ENCODE results near the gene CREB3.

Gene CREB3

DNA sequence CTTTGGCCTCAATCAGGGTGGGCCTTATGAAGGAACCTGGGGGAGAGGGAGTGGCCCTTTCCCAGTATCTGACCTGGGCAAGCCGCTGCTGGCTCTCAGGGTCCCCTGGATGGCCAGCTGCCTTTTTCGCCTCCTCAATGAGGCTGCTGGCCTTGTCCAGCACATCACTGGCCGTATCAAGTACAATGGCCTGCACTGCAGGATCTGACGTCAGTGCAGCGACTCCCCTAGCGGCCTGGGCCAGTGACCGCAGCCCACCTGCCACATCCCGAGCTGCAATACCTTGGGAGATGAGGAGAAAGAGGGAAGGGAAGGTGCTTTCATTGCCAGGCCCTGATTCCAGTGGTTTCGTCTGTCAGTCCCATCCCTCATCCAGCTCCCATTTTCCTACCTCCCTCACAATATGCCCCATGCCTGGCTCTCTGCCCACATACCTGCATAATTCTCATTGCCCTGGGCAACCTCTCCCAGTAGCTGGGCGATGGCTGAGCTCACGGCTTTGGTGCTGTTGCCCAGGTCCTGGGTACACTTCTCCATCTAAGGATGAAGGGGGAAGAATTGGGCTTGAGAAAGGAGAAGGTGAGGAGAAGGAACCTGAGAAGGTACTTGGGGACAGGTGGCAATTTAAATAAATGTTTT is 19.6 kb upstream of the CREB3 start:
- peak overlapping the region; percentile 70 for H3K27ac Mint-ChIP-seq
- H3K27me3 Mint-ChIP-seq = no peaks in the 10 kb centered on the region
- ATAC-seq = no peak
- H3K36me3 Mint-ChIP-seq = peaks cover 88% of the 10 kb centered on the region
- no peaks in the 10 kb centered on the region for H3K9me3 Mint-ChIP-seq
- H3K4me1 Mint-ChIP-seq = peaks cover 10% of the 10 kb centered on the region
- H3K4me3 Mint-ChIP-seq = no peak overlapping the region

DNA sequence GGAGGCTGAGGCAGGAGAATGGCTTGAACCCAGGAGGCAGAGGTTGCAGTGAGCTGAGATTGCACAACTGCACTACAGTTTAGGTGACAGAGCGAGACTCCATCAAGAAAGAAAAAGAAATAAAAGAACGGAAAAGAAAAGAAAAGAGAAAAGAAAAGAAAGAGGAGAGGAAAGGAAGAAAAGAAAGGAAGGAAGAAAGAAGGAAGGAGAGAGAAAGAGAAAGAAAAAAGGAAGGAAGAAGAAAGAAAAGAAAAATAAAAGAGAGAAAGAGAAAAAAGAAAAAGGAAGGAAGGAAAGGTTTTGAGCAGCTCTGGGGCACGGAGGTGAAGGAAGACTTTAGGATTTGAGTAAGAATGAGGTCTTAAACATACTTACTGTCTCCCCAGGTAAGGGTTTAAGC is 18.9 kb upstream of the CREB3 start:
- Mint-ChIP-seq H3K27me3 (no peaks in the 10 kb centered on the region), H3K4me3 (no peak overlapping the region), H3K4me1 (peaks cover 17% of the 10 kb centered on the region), H3K36me3 (peaks cover 88% of the 10 kb centered on the region), H3K27ac (peak overlapping the region; percentile 70), H3K9me3 (no peaks in the 10 kb centered on the region)
- ATAC-seq = no peak

DNA sequence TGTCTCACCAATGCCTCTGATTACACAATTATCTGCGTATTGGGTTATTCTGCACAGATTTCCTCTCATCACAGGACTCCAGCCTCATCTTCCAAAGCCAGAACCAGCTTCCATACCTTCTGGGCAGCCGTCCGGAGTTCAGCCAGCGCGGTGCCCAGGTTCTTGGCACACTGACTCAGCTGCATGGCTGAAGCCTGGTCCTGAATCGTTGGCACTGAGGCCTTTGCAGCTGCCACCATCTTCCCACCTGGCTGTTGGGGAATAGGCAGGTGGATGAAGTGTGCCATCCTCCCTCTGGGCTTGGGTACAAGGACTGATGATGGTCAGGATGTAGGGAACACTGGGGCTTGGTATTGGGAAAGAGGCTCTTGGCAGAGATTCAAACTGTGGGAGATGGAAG is 18.3 kb upstream of the CREB3 start:
- no peaks in the 10 kb centered on the region for H3K9me3 Mint-ChIP-seq
- H3K27ac Mint-ChIP-seq = no peak overlapping the region
- ATAC-seq = no peak
- H3K36me3 Mint-ChIP-seq = peaks cover 82% of the 10 kb centered on the region
- H3K4me1 Mint-ChIP-seq = peaks cover 23% of the 10 kb centered on the region
- no peak overlapping the region for H3K4me3 Mint-ChIP-seq
- H3K27me3 Mint-ChIP-seq = no peaks in the 10 kb centered on the region

DNA sequence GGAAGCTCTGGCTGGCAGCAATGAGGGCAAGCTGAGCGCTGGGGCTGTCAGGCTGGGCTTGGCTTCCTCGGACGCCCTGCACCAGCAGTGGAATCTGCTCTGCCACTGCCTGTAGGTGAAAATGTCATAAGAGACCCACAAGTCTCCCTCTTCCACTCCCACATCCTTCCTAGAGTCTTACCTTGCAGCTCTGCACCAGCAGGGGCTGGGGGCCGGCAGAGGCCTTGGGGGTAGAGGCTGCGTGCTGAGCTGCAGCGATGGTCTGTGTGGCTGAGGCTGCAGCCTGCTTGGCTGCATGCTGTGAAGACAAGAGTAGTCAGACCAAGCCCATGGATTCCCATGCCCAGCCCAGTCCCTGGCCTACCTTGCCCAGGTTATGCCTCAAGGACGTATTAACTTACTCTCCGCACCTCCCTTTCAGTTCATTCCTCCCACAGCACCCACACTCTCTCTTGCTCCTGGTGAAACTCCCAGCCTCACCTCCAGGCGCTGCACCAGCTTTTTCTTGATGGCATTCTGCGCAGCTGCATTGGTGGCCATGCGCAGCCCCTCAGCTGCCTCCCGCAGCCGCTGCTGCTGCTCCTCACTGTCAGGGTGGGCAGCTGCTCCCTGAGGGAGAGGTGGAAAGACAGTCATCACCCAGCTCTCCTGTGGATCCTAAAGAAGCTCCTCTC is 17.8 kb upstream of the CREB3 start:
- Mint-ChIP-seq H3K27me3 (no peaks in the 10 kb centered on the region), H3K36me3 (peaks cover 84% of the 10 kb centered on the region), H3K9me3 (no peaks in the 10 kb centered on the region), H3K27ac (peak overlapping the region; percentile 42), H3K4me1 (peaks cover 29% of the 10 kb centered on the region), H3K4me3 (no peak overlapping the region)
- ATAC-seq = no peak

DNA sequence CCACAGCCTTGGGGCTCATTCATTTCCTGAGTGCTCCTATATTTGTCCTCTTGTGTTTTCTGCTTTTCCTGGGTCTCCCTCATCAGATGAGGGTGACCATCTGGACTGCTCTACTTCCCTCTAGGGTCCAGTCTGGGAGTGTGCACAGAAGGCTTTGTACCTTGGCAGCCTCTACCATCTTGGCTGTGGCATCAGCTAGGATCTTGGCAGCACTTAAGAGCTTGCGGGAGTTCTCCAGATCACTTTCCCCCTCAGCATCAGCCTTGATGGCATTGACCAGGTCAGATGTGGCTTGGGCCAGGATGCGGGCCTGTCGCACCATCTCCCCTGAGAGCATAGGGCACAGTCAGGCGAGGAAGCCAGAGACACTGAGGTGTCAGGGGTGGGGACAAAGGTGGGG is 16.2 kb upstream of the CREB3 start:
- H3K36me3 Mint-ChIP-seq = peaks cover 86% of the 10 kb centered on the region
- peaks cover 35% of the 10 kb centered on the region for H3K4me1 Mint-ChIP-seq
- peak overlapping the region; percentile 85 for H3K27ac Mint-ChIP-seq
- no peaks in the 10 kb centered on the region for H3K27me3 Mint-ChIP-seq
- H3K9me3 Mint-ChIP-seq = no peaks in the 10 kb centered on the region
- no peak overlapping the region for H3K4me3 Mint-ChIP-seq
- ATAC-seq = no peak

- H3K9me3 Mint-ChIP-seq = no peaks in the 10 kb centered on the region
- no peak for ATAC-seq
Measured at GRCh38 chr9:35717132-35717870, 15.2 kb upstream of the CREB3 start.

DNA sequence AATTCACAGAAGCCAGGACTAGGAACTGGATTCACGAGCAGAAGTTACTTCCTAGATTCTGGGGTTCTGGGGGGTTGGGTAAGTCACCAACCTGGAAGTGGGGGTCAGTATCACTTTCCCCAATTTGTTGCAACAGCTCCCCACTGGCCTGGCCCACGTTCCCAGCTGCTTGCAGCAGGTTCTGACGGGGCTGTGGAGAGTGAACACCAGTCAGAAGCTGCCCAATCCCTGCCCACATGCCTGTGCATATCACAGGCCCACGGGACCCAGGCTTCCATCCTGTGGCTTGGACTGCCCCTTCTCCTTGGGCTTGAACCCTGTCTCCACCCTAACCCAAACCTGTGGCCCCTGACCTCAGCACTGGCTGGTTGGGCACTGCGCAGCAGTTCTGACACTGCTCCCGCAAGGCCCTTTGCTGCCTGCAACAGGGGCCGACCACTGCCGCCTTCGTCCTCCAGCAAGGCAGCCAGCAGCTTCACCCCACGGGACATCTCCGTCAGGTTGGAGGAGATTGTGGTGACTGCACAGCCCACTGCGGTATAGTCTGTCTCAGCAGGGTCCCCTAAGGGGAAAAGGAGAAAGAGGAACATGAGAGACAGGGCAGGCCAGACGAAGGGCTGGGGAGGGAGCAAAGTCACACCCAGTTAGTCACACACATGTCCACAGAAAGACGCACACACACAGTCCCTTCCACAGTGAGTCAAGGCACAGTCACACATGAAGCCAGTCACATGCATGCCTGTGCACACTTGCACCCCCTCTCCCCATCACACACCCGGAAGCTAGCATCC is 13.6 kb upstream of the CREB3 start:
- peak overlapping the region; percentile 85 for H3K27ac Mint-ChIP-seq
- no peaks in the 10 kb centered on the region for H3K9me3 Mint-ChIP-seq
- peak; percentile 99 for ATAC-seq
- H3K27me3 Mint-ChIP-seq = no peaks in the 10 kb centered on the region
- peaks cover 78% of the 10 kb centered on the region for H3K36me3 Mint-ChIP-seq
- peaks cover 39% of the 10 kb centered on the region for H3K4me1 Mint-ChIP-seq
- H3K4me3 Mint-ChIP-seq = peak overlapping the region; percentile 25

More at GRCh38 chr9:35717132-35717870, 15.2 kb upstream of the CREB3 start:
- Mint-ChIP-seq H3K36me3 (peaks cover 86% of the 10 kb centered on the region), H3K27me3 (no peaks in the 10 kb centered on the region), H3K4me3 (no peak overlapping the region), H3K4me1 (peaks cover 38% of the 10 kb centered on the region), H3K27ac (peak overlapping the region; percentile 85)

DNA sequence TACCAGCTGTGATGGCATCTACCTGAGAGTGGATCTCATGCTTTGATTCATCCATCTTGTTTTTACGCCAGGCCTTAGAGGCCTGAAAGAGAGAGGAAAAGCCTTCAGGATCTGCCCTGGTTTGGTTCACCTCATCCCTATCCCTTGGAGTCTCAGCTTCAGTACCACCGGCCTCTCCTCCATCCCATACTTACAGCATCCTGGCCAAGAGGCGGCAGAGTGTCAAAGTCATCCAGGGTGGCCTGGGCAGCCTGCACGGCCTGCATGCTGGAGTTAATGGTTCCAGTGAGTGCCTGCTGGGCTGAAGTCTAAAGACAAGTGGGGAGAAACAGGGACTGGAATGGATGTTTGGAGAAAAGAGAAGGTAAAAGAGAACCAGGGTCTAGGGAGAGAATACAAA is 12.9 kb upstream of the CREB3 start:
- H3K4me1 Mint-ChIP-seq = peaks cover 39% of the 10 kb centered on the region
- peaks cover 76% of the 10 kb centered on the region for H3K36me3 Mint-ChIP-seq
- no peak for ATAC-seq
- peak overlapping the region; percentile 85 for H3K27ac Mint-ChIP-seq
- H3K27me3 Mint-ChIP-seq = no peaks in the 10 kb centered on the region
- H3K4me3 Mint-ChIP-seq = peak overlapping the region; percentile 12
- H3K9me3 Mint-ChIP-seq = no peaks in the 10 kb centered on the region

DNA sequence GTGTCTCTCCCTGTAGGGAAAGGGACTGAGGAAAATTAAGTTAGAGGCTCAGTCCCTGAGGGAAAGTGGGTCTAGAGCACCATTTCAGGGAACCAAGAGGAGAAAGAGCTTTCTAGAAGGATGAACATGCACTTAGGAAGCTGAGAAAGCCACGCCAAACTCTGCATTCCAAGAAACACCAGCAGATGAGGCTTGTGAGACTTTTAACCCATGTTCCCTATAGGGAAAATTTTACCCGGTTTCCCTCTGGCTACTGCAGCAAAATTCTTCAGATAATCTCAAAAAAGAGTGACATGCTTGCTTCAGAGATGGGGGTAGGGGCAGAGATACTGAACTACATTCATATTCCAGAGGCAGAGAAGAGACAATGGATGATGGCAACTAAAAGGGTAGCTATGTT is 9.0 kb upstream of the CREB3 start:
- Mint-ChIP-seq H3K4me1 (peaks cover 29% of the 10 kb centered on the region), H3K27me3 (no peaks in the 10 kb centered on the region), H3K9me3 (no peaks in the 10 kb centered on the region), H3K4me3 (no peak overlapping the region), H3K36me3 (peaks cover 58% of the 10 kb centered on the region), H3K27ac (no peak overlapping the region)
- no peak for ATAC-seq

DNA sequence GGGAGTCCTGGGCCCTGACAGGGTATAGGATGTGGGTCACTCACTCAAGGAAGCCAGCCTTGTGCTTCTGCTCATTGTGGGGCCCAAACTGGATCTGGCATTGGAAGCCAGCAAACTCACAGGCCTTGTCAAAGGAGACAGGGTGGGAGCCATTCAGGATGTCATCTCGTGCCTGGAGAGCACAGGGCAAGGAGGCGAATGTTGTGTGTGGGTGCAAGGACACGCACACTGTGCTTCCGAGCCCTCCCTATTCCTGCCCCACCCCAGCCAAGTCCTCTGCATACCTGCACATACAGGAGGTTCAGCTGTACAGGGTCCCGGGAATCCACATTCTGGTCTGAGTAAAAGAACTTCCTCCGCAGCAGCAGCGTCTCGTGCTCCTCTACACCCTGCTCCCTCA is 8.6 kb upstream of the CREB3 start:
- peaks cover 57% of the 10 kb centered on the region for H3K36me3 Mint-ChIP-seq
- ATAC-seq = no peak
- no peak overlapping the region for H3K4me3 Mint-ChIP-seq
- H3K9me3 Mint-ChIP-seq = no peaks in the 10 kb centered on the region
- H3K4me1 Mint-ChIP-seq = peaks cover 24% of the 10 kb centered on the region
- H3K27ac Mint-ChIP-seq = no peak overlapping the region
- H3K27me3 Mint-ChIP-seq = no peaks in the 10 kb centered on the region

DNA sequence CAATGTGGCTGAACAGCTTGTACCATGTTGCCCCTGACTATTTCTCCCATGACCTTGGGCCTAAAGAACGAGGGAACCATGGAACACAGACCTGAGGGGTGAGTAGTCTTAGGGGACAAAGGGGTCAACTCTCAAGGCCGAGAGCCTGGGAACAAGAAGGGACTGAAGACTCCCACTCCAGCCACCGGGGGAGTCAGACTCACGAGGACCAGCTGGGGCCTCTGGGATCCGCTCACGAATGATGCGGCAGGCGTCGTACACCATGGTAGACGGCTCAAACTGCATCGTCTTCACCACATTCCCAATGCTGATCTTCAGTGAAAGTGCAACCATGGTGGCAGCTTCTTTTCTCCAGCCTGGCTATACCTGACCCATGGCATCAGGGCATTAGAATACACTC is 7.1 kb upstream of the CREB3 start:
- Mint-ChIP-seq H3K4me3 (no peak overlapping the region), H3K36me3 (peaks cover 46% of the 10 kb centered on the region), H3K27me3 (no peaks in the 10 kb centered on the region), H3K9me3 (no peaks in the 10 kb centered on the region), H3K27ac (peak overlapping the region; percentile 47), H3K4me1 (peaks cover 10% of the 10 kb centered on the region)
- no peak for ATAC-seq

GRCh38 chr9:35726931-35727330 is 5.5 kb upstream of the CREB3 start:
- Mint-ChIP-seq H3K27me3 (no peaks in the 10 kb centered on the region), H3K4me1 (peaks cover 4% of the 10 kb centered on the region), H3K36me3 (peaks cover 33% of the 10 kb centered on the region), H3K9me3 (no peaks in the 10 kb centered on the region), H3K4me3 (peak overlapping the region; percentile 65), H3K27ac (no peak overlapping the region)
- peak; percentile 78 for ATAC-seq

- no peak overlapping the region for H3K27ac Mint-ChIP-seq
- no peaks in the 10 kb centered on the region for H3K27me3 Mint-ChIP-seq
- H3K36me3 Mint-ChIP-seq = peaks cover 26% of the 10 kb centered on the region
- H3K4me3 Mint-ChIP-seq = no peak overlapping the region
- H3K4me1 Mint-ChIP-seq = peaks cover 3% of the 10 kb centered on the region
- no peak for ATAC-seq
- H3K9me3 Mint-ChIP-seq = no peaks in the 10 kb centered on the region
Measured at GRCh38 chr9:35727676-35728040, 4.8 kb upstream of the CREB3 start.

DNA sequence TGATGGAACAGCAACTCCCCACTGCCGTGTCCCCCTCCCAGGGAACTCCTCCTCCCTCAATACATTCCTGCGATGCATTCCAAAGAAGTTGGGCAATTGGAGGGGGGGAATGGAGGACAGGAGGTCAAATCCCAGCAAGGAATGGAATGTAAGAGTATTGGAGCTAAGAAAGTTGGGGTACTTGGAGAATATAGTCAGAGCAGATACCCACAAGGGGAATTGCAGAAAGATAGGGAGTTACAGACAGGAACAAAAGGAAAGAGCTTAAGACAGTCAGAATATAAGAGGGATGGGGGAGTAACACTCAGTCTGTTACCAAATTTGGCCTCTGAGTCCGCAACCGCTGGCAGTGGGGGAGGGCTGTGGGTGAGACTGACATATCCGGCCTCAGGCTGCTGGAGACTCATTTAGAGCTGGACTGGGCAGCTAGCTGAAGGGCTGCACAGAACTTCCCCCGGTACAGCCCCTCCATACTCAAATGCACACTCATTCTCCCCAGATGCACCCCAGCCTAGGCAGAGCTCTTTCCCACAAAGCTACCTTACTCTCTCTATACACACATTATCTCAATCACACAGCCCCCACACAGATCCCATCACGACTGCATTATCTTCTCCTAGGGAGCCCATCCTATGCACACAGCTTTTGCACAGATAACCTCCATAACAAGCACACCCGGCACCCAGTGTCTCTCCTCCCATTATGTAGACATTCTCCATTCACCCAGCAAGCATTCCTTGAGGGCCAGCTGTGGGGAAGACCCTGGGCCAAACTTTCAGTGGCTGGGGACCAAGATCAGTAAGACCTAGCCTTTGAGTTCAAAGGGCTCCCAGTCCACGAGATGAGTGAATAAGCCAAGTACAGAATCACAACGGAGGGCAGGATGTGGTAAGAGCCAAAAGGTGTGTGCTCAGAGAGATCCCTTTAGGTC is 4.2 kb upstream of the CREB3 start:
- no peak for ATAC-seq
- Mint-ChIP-seq H3K4me3 (no peak overlapping the region), H3K4me1 (peaks cover 10% of the 10 kb centered on the region), H3K9me3 (no peaks in the 10 kb centered on the region), H3K27me3 (no peaks in the 10 kb centered on the region), H3K36me3 (peaks cover 24% of the 10 kb centered on the region), H3K27ac (no peak overlapping the region)
